Hematopoietic multipotent progenitor cell (in vitro differentiated cells): ENCODE data around the gene COL4A4. TPM values are rescaled to one million over a fixed set of nuclear protein-coding genes. Genes with fewer than 3 reads are reported as not detected.

Experiments
- DNase-seq, 3 donors: peaks; one replicate each; pipeline ENCODE4 v3.0.0-alpha.2; 2011 to 2015; ENCODE audit warnings: low read depth in 2 of 3, low spot score in 2 of 3
- total RNA-seq: library from RNA; depleted of rRNA; stranded (reverse); fragments of >200 nt; gene quantifications from one replicate; pipeline ENCODE4 v1.2.3, GENCODE V29; 2012

COL4A4 gene
- total RNA-seq, 1 donor: not detected

GRCh38 chr2:227163485-227163997, 464 bp downstream of the COL4A4 start:
- DNase-seq: no peak

GRCh38 chr2:227161947-227162346, 2.1 kb downstream of the COL4A4 start:
- DNase-seq: no peak

- DNase-seq: no peak
These were observed 3.8 kb downstream of the COL4A4 start for GRCh38 chr2:227160164-227160563.

- no peak for DNase-seq
These were observed 8.8 kb downstream of the COL4A4 start for GRCh38 chr2:227154986-227155774.

GRCh38 chr2:227153758-227154486, 10.1 kb downstream of the COL4A4 start:
- no peak for DNase-seq

GRCh38 chr2:227153307-227153706, 10.7 kb downstream of the COL4A4 start:
- no peak for DNase-seq

GRCh38 chr2:227152093-227152766, 11.8 kb downstream of the COL4A4 start:
- no peak for DNase-seq

- DNase-seq: no peak
These were observed 13.6 kb downstream of the COL4A4 start for GRCh38 chr2:227150222-227150936.

GRCh38 chr2:227148106-227148505, 15.9 kb downstream of the COL4A4 start:
- no peak for DNase-seq

- DNase-seq: no peak
These were observed 17.0 kb downstream of the COL4A4 start for GRCh38 chr2:227147023-227147422.

- DNase-seq: no peak
These were observed 17.5 kb downstream of the COL4A4 start for GRCh38 chr2:227146456-227146855.

- no peak for DNase-seq
These were observed 20.1 kb downstream of the COL4A4 start for GRCh38 chr2:227143895-227144294.

GRCh38 chr2:227141301-227141700, 22.7 kb downstream of the COL4A4 start:
- no peak for DNase-seq

- no peak for DNase-seq
These were observed 29.4 kb downstream of the COL4A4 start for GRCh38 chr2:227134591-227134990.

- no peak for DNase-seq
These were observed 31.0 kb downstream of the COL4A4 start for GRCh38 chr2:227132986-227133385.

GRCh38 chr2:227130636-227131035, 33.4 kb downstream of the COL4A4 start:
- no peak for DNase-seq

GRCh38 chr2:227127201-227127600, 36.8 kb downstream of the COL4A4 start:
- no peak for DNase-seq

- no peak for DNase-seq
These were observed 38.5 kb downstream of the COL4A4 start for GRCh38 chr2:227125506-227125905.

- no peak for DNase-seq
These were observed 39.2 kb downstream of the COL4A4 start for GRCh38 chr2:227124811-227125210.

GRCh38 chr2:227123697-227124096, 40.3 kb downstream of the COL4A4 start:
- DNase-seq: no peak

GRCh38 chr2:227118353-227118752, 45.7 kb downstream of the COL4A4 start:
- no peak for DNase-seq
